Measurements from ENCODE around the gene HEXIM2. TPM values are rescaled to one million over a fixed set of nuclear protein-coding genes. Genes with fewer than 3 reads are reported as not detected.

The HEXIM2 gene
- total RNA-seq, 2 donors from 2014 or later: 6.1 to 10.7 TPM

- H3K27ac Mint-ChIP-seq: peak overlapping the region in 1 of 2 donors; percentile 28
- H3K27me3 Mint-ChIP-seq: peaks cover 0 to 8% of the 10 kb centered on the region in 2 donors
- H3K4me3 Mint-ChIP-seq: peak overlapping the region; percentile 43
- peaks cover 12 to 19% of the 10 kb centered on the region in 2 donors for H3K4me1 Mint-ChIP-seq (ENCODE audit: low read depth in 2 of 2)
- DNase-seq (ENCODE audit: low spot score): no peak
- no peaks in the 10 kb centered on the region for H3K9me3 Mint-ChIP-seq
- no peaks in the 10 kb centered on the region for H3K36me3 Mint-ChIP-seq
- no peak for ATAC-seq
Observed at GRCh38 chr17:45131616-45132319, 29.9 kb upstream of the HEXIM2 start.

- Mint-ChIP-seq H3K27me3 (peaks cover 0 to 8% of the 10 kb centered on the region in 2 donors), H3K27ac (peak within 1 kb of the TSS; percentile 28 to 51), H3K9me3 (no peaks in the 10 kb centered on the region), H3K4me3 (peak within 1 kb of the TSS; percentile 86), H3K36me3 (no peaks in the 10 kb centered on the region), H3K4me1 (ENCODE audit: low read depth in 2 of 2) (peaks cover 12 to 19% of the 10 kb centered on the region in 2 donors)
- DNase-seq (ENCODE audit: low spot score): no peak
- no peak for ATAC-seq
Observed at GRCh38 chr17:45132320-45132571, 29.4 kb upstream of the HEXIM2 start, which contains the start of gene PLCD3. PLCD3 (minus strand) TSS chr17:45132515; CDS start chr17:45132410, 105 bp downstream.

GRCh38 chr17:45132572-45133463, 28.9 kb upstream of the HEXIM2 start:
- ATAC-seq (peak; percentile 62 to 73), DNase-seq (ENCODE audit: low spot score) (peak; percentile 75)
- peak overlapping the region; percentile 86 for H3K4me3 Mint-ChIP-seq
- H3K36me3 Mint-ChIP-seq: no peaks in the 10 kb centered on the region
- H3K9me3 Mint-ChIP-seq: no peaks in the 10 kb centered on the region
- H3K27ac Mint-ChIP-seq: peak overlapping the region in 1 of 2 donors; percentile 51
- peaks cover 12 to 19% of the 10 kb centered on the region in 2 donors for H3K4me1 Mint-ChIP-seq (ENCODE audit: low read depth in 2 of 2)
- H3K27me3 Mint-ChIP-seq: peaks cover 0 to 8% of the 10 kb centered on the region in 2 donors

GRCh38 chr17:45135192-45135977, 26.3 kb upstream of the HEXIM2 start, which contains the start of gene ACBD4:
ACBD4 (plus strand) TSS chr17:45135687; CDS start chr17:45136145, 458 bp downstream.
- Mint-ChIP-seq H3K4me1 (ENCODE audit: low read depth in 2 of 2) (peaks cover 12 to 19% of the 10 kb centered on the region in 2 donors), H3K36me3 (no peaks in the 10 kb centered on the region), H3K27me3 (peaks cover 0 to 8% of the 10 kb centered on the region in 2 donors), H3K4me3 (peak within 1 kb of the TSS; percentile 86), H3K9me3 (no peaks in the 10 kb centered on the region), H3K27ac (peak within 1 kb of the TSS; percentile 30 to 78)
- ATAC-seq: peak; percentile 93 to 94
- DNase-seq (ENCODE audit: low spot score): peak; percentile 96

- H3K4me1 Mint-ChIP-seq (ENCODE audit: low read depth in 2 of 2): peaks cover 12 to 23% of the 10 kb centered on the region in 2 donors
- no peaks in the 10 kb centered on the region for H3K9me3 Mint-ChIP-seq
- ATAC-seq (no peak), DNase-seq (ENCODE audit: low spot score) (no peak)
- peaks cover 0 to 2% of the 10 kb centered on the region in 2 donors for H3K27me3 Mint-ChIP-seq
- H3K27ac Mint-ChIP-seq: peak overlapping the region; percentile 30 to 78
- H3K4me3 Mint-ChIP-seq: peak overlapping the region; percentile 86
- H3K36me3 Mint-ChIP-seq: no peaks in the 10 kb centered on the region
Observed at GRCh38 chr17:45135978-45136791, 25.5 kb upstream of the HEXIM2 start.

GRCh38 chr17:45136846-45137560, 24.7 kb upstream of the HEXIM2 start:
- ATAC-seq (no peak), DNase-seq (ENCODE audit: low spot score) (no peak)
- H3K4me1 Mint-ChIP-seq (ENCODE audit: low read depth in 2 of 2): peaks cover 12 to 26% of the 10 kb centered on the region in 2 donors
- no peaks in the 10 kb centered on the region for H3K27me3 Mint-ChIP-seq
- H3K9me3 Mint-ChIP-seq: no peaks in the 10 kb centered on the region
- H3K36me3 Mint-ChIP-seq: no peaks in the 10 kb centered on the region
- no peak overlapping the region for H3K27ac Mint-ChIP-seq
- H3K4me3 Mint-ChIP-seq: no peak overlapping the region

- no peaks in the 10 kb centered on the region for H3K36me3 Mint-ChIP-seq
- no peak overlapping the region for H3K27ac Mint-ChIP-seq
- no peaks in the 10 kb centered on the region for H3K27me3 Mint-ChIP-seq
- no peak for DNase-seq (ENCODE audit: low spot score)
- no peaks in the 10 kb centered on the region for H3K9me3 Mint-ChIP-seq
- no peak for ATAC-seq
- H3K4me1 Mint-ChIP-seq (ENCODE audit: low read depth in 2 of 2): peaks cover 12 to 26% of the 10 kb centered on the region in 2 donors
- no peak overlapping the region for H3K4me3 Mint-ChIP-seq
Observed at GRCh38 chr17:45137561-45138305, 23.9 kb upstream of the HEXIM2 start.

- Mint-ChIP-seq H3K9me3 (no peaks in the 10 kb centered on the region), H3K36me3 (no peaks in the 10 kb centered on the region), H3K27ac (no peak overlapping the region), H3K27me3 (no peaks in the 10 kb centered on the region), H3K4me3 (no peak overlapping the region), H3K4me1 (ENCODE audit: low read depth in 2 of 2) (peaks cover 10 to 22% of the 10 kb centered on the region in 2 donors)
- DNase-seq (ENCODE audit: low spot score) (no peak), ATAC-seq (no peak)
Observed at GRCh38 chr17:45138911-45139532, 22.7 kb upstream of the HEXIM2 start.

- Mint-ChIP-seq H3K4me3 (no peak overlapping the region), H3K36me3 (no peaks in the 10 kb centered on the region), H3K4me1 (ENCODE audit: low read depth in 2 of 2) (peaks cover 10 to 22% of the 10 kb centered on the region in 2 donors), H3K9me3 (no peaks in the 10 kb centered on the region), H3K27me3 (no peaks in the 10 kb centered on the region), H3K27ac (no peak overlapping the region)
- ATAC-seq: no peak
- DNase-seq (ENCODE audit: low spot score): no peak
Observed at GRCh38 chr17:45139533-45139920, 22.1 kb upstream of the HEXIM2 start.

- H3K4me1 Mint-ChIP-seq (ENCODE audit: low read depth in 2 of 2): peaks cover 23 to 24% of the 10 kb centered on the region in 2 donors
- H3K27me3 Mint-ChIP-seq: no peaks in the 10 kb centered on the region
- H3K4me3 Mint-ChIP-seq: no peak overlapping the region
- H3K36me3 Mint-ChIP-seq: peaks cover 4% of the 10 kb centered on the region
- H3K27ac Mint-ChIP-seq: peak overlapping the region in 1 of 2 donors; percentile 67
- no peaks in the 10 kb centered on the region for H3K9me3 Mint-ChIP-seq
- DNase-seq (ENCODE audit: low spot score): no peak
- ATAC-seq: no peak
Observed at GRCh38 chr17:45143094-45143670, 18.5 kb upstream of the HEXIM2 start.

GRCh38 chr17:45143767-45144198, 17.9 kb upstream of the HEXIM2 start:
- Mint-ChIP-seq H3K4me3 (peak overlapping the region; percentile 41), H3K36me3 (peaks cover 4% of the 10 kb centered on the region), H3K9me3 (no peaks in the 10 kb centered on the region), H3K4me1 (ENCODE audit: low read depth in 2 of 2) (peaks cover 29% of the 10 kb centered on the region in 2 donors), H3K27ac (peak overlapping the region in 1 of 2 donors; percentile 67), H3K27me3 (no peaks in the 10 kb centered on the region)
- ATAC-seq (no peak), DNase-seq (ENCODE audit: low spot score) (peak; percentile 64)
